PC-3 (cell line): ENCODE data around the gene ABCC3. TPM values are rescaled to one million over a fixed set of nuclear protein-coding genes. Genes with fewer than 3 reads are reported as not detected.
A peak's percentile ranks its signal among the peaks of the same experiment; 100 is the strongest.

Experiments used
- ATAC-seq: fragments of 200-7000 bp; cut with Tn5 transposase; 2 replicates; pipeline ENCODE4 v1.9.1; 2020; ENCODE audit warnings: mild to moderate bottlenecking, moderate library complexity
- BruUV-seq: library from RNA; stranded (reverse); fragments of 400-500 nt; replicated peaks from 2 replicates; lab custom pipeline; 2021; lab: Mats Ljungman, UMichigan
- CTCF ChIA-PET: fragments of 300-600 bp; sonication (Branson Sonifier 250); formaldehyde crosslinking; loops from one replicate; lab custom pipeline; 2022; ENCODE audit warnings: antibody characterized with exemption; lab: Charles Lee
- POLR2A ChIA-PET: fragments of 300-600 bp; sonication (Branson Sonifier 250); formaldehyde crosslinking; loops from one replicate; lab custom pipeline; 2022; ENCODE audit warnings: antibody characterized with exemption; ENCODE audit not compliant: unreplicated experiment; lab: Charles Lee
- DNase-seq: peaks from one replicate; pipeline ENCODE4 v3.0.0-alpha.2; 2015
- H2AFZ ChIP-seq: fragments of 300-600 bp; sonication (generic); 2 replicates; pipeline ENCODE4 v1.6.0; 2016; ENCODE audit warnings: antibody characterized with exemption, low read length
- H3F3A ChIP-seq: fragments of 300-600 bp; sonication (generic); one replicate; pipeline ENCODE4 v1.6.0; 2017; ENCODE audit warnings: antibody characterized with exemption, low read length, control low read depth, mild to moderate bottlenecking; ENCODE audit not compliant: unreplicated experiment
- H3K27ac ChIP-seq: fragments of 300-600 bp; sonication (generic); 2 replicates; pipeline ENCODE4 v1.5.1; 2016; ENCODE audit warnings: mild to moderate bottlenecking, low read length
- H3K27me3 ChIP-seq: fragments of 300-600 bp; sonication (generic); 2 replicates; pipeline ENCODE4 v1.6.1; 2016; ENCODE audit warnings: low read length, mixed read lengths
- H3K36me3 ChIP-seq: fragments of 300-600 bp; sonication (generic); 2 replicates; pipeline ENCODE4 v1.6.1; 2016; ENCODE audit warnings: low read depth, mixed run types, low read length, mixed read lengths
- H3K4me1 ChIP-seq: fragments of 300-600 bp; sonication (generic); 2 replicates; pipeline ENCODE4 v1.5.1; 2016; ENCODE audit warnings: low read length; ENCODE audit not compliant: insufficient read depth
- H3K4me2 ChIP-seq: fragments of 300-600 bp; sonication (generic); 2 replicates; pipeline ENCODE4 v1.6.0; 2016; ENCODE audit warnings: low read length
- H3K4me3 ChIP-seq: fragments of 300-600 bp; sonication (generic); 2 replicates; pipeline ENCODE4 v1.5.1; 2016; ENCODE audit warnings: mild to moderate bottlenecking, low read length, mixed read lengths
- H3K79me2 ChIP-seq: fragments of 300-600 bp; sonication (generic); 2 replicates; pipeline ENCODE4 v1.6.1; 2017; ENCODE audit warnings: low read length, mixed read lengths
- H3K9ac ChIP-seq: fragments of 300-600 bp; sonication (generic); 2 replicates; pipeline ENCODE4 v1.6.0; 2016; ENCODE audit warnings: mild to moderate bottlenecking, low read length
- H3K9me2 ChIP-seq: fragments of 300-600 bp; sonication (generic); replicated peaks from 2 replicates; pipeline ENCODE4 v1.6.1; 2016; ENCODE audit warnings: mixed run types, low read length, mixed read lengths
- H3K9me3 ChIP-seq: fragments of 300-600 bp; sonication (generic); 2 replicates; pipeline ENCODE4 v1.6.1; 2016; ENCODE audit warnings: low read length, mixed read lengths
- H4K20me1 ChIP-seq: fragments of 300-600 bp; sonication (generic); 2 replicates; pipeline ENCODE4 v1.6.1; 2016; ENCODE audit warnings: low read length, mixed read lengths
- CTCF ChIP-seq: fragments of 300-600 bp; sonication (generic); conservative IDR thresholded peaks from 2 replicates; pipeline ENCODE4 v1.5.1; 2017; ENCODE audit warnings: antibody characterized with exemption, low read depth, mild to moderate bottlenecking, low read length
- EZH2 ChIP-seq: fragments of 300-600 bp; sonication (generic); IDR thresholded peaks from one replicate; pipeline ENCODE4 v1.6.1; 2017; ENCODE audit warnings: antibody characterized with exemption, mild to moderate bottlenecking, low read length; ENCODE audit not compliant: unreplicated experiment
- EZH2phosphoT487 ChIP-seq: fragments of 300-600 bp; sonication (generic); IDR thresholded peaks from 2 replicates; pipeline ENCODE4 v1.6.1; 2018; ENCODE audit warnings: mild to moderate bottlenecking, antibody characterized with exemption, low read length, borderline replicate concordance
- intact Hi-C: fragments of 100-400 bp; cut with micrococcal nuclease; formaldehyde crosslinking; loops from 2 replicates; pipeline ENCODE4 v1.9.0; 2023
- total RNA-seq: library from RNA; depleted of rRNA; stranded (reverse); fragments of >200 nt; gene quantifications from 2 replicates; pipeline ENCODE4 v1.2.3, GENCODE V29; 2014

ABCC3 gene
- total RNA-seq, 1 experiment from 2014 or later = 50.2 TPM

GRCh38 chr17:50659179-50659578, 24.5 kb downstream of the ABCC3 start:
- H3K4me1 ChIP-seq = peaks cover 37% of the 10 kb centered on the region

GRCh38 chr17:50660042-50660886, 25.6 kb downstream of the ABCC3 start:
- Histone ChIP-seq H3K4me2 (peak overlapping the region; percentile 73), H3K36me3 (no peaks in the 10 kb centered on the region; the same call in 1 of the 2 replicates), H3K27me3 (no peaks in the 10 kb centered on the region), H3K27ac (peak overlapping the region; percentile 89), H3K4me3 (no peak overlapping the region), H3F3A (no peaks in the 10 kb centered on the region), H3K9me3 (no peaks in the 10 kb centered on the region), H3K79me2 (no peaks in the 10 kb centered on the region), H3K9ac (peak overlapping the region; percentile 58), H2AFZ (no peak overlapping the region), H3K4me1 (peaks cover 37% of the 10 kb centered on the region), H3K9me2 (no peaks in the 10 kb centered on the region), H4K20me1 (no peaks in the 10 kb centered on the region)
- CTCF ChIA-PET = interaction anchor here (0.6 to 2.4 kb wide), 5 partner anchors 21 to 33 kb away, joined by 4 to 18 read pairs (median 8); no protein-coding TSS in a partner anchor
- intact Hi-C loops = no loop called here
- no TSS peak for BruUV-seq
- POLR2A ChIA-PET = interaction anchor here (0.6 to 1.5 kb wide), 2 partner anchors 24 to 135 kb away, joined by 3 to 4 read pairs; no protein-coding TSS in a partner anchor
- TF ChIP-seq EZH2phosphoT487 (no peak), CTCF (no peak), EZH2 (no peak)
- DNase-seq = peak; percentile 70
- ATAC-seq = peak; percentile 32

More at GRCh38 chr17:50659179-50659578, 24.5 kb downstream of the ABCC3 start:
- H3K4me3 ChIP-seq = no peak overlapping the region
- ATAC-seq (no peak), DNase-seq (no peak)
- no TSS peak for BruUV-seq
- H3K27me3 ChIP-seq = no peaks in the 10 kb centered on the region
- H3K9me2 ChIP-seq = no peaks in the 10 kb centered on the region
- ChIA-PET CTCF (no interaction called here), POLR2A (no interaction called here)
- no peak overlapping the region for H3K27ac ChIP-seq
- H3K9ac ChIP-seq = no peak overlapping the region
- TF ChIP-seq EZH2 = no peak
- TF ChIP-seq CTCF = no peak
- TF ChIP-seq EZH2phosphoT487 = no peak
- no peak overlapping the region for H2AFZ ChIP-seq
- H3K9me3 ChIP-seq = no peaks in the 10 kb centered on the region
- intact Hi-C loops = no loop called here
- no peaks in the 10 kb centered on the region; the same call in 1 of the 2 replicates for H3K36me3 ChIP-seq
- no peaks in the 10 kb centered on the region for H4K20me1 ChIP-seq
- no peak overlapping the region for H3K4me2 ChIP-seq
- no peaks in the 10 kb centered on the region for H3K79me2 ChIP-seq
- H3F3A ChIP-seq = no peaks in the 10 kb centered on the region
